Astrocyte (in vitro differentiated cells and primary cell): ENCODE data around the gene CIZ1.

Source experiments
- CTCF ChIP-seq: IDR thresholded peaks from 2 replicates; pipeline ENCODE4 v1.5.1; 2011; ENCODE audit warnings: low read depth, mild to moderate bottlenecking, inconsistent platforms, low read length, moderate library complexity; ENCODE audit not compliant: insufficient read depth
- EZH2 ChIP-seq: IDR thresholded peaks from 2 replicates; pipeline ENCODE4 v1.6.1; 2012; ENCODE audit warnings: mild to moderate bottlenecking, low read length, inconsistent platforms; ENCODE audit not compliant: insufficient read depth

- no peak for TF ChIP-seq CTCF
- no peak for TF ChIP-seq EZH2
These were observed 14.0 kb upstream of the CIZ1 start for GRCh38 chr9:128205296-128205944.
